BE2C (cell line): Measurements from ENCODE around the gene CYP1A1.

Experiments
- DNase-seq: peaks from one replicate; pipeline ENCODE4 v3.0.0-alpha.2; 2020
- H3K27me3 ChIP-seq: fragments of 250-450 bp; sonication (Bioruptor Pico); 2 replicates; pipeline ENCODE4 v1.5.1; 2020; ENCODE audit warnings: mild to moderate bottlenecking
- H3K36me3 ChIP-seq: fragments of 250-450 bp; sonication (Bioruptor Pico); 2 replicates; pipeline ENCODE4 v1.5.1; 2020; ENCODE audit warnings: mild to moderate bottlenecking
- H3K4me1 ChIP-seq: fragments of 250-450 bp; sonication (Bioruptor Pico); 2 replicates; pipeline ENCODE4 v1.5.1; 2020
- H3K4me3 ChIP-seq: 2 replicates; pipeline ENCODE4 v1.5.1; 2011; ENCODE audit warnings: low read depth, low read length
- H3K9me3 ChIP-seq: fragments of 250-450 bp; sonication (Bioruptor Pico); 2 replicates; pipeline ENCODE4 v1.5.1; 2020
- CTCF ChIP-seq: IDR thresholded peaks from 2 replicates; pipeline ENCODE4 v1.5.1; 2012; ENCODE audit warnings: mild to moderate bottlenecking, low read depth, low read length

The CYP1A1 gene

GRCh38 chr15:74724570-74725224 is 631 bp downstream of the CYP1A1 start:
- no peaks in the 10 kb centered on the region for H3K9me3 ChIP-seq
- H3K4me3 ChIP-seq: no peak overlapping the region
- no peaks in the 10 kb centered on the region for H3K36me3 ChIP-seq
- H3K4me1 ChIP-seq: no peaks in the 10 kb centered on the region
- TF ChIP-seq CTCF: no peak
- peaks cover 21% of the 10 kb centered on the region for H3K27me3 ChIP-seq
- no peak for DNase-seq

- no peaks in the 10 kb centered on the region for H3K9me3 ChIP-seq
- no peak for TF ChIP-seq CTCF
- no peaks in the 10 kb centered on the region for H3K36me3 ChIP-seq
- H3K27me3 ChIP-seq: peaks cover 21% of the 10 kb centered on the region
- H3K4me1 ChIP-seq: no peaks in the 10 kb centered on the region
- H3K4me3 ChIP-seq: no peak overlapping the region
- no peak for DNase-seq
Measured at GRCh38 chr15:74723754-74724334, 1.5 kb downstream of the CYP1A1 start.

GRCh38 chr15:74723187-74723586 is 2.1 kb downstream of the CYP1A1 start:
- Histone ChIP-seq H3K27me3 (peaks cover 21% of the 10 kb centered on the region), H3K4me1 (no peaks in the 10 kb centered on the region)

DNA sequence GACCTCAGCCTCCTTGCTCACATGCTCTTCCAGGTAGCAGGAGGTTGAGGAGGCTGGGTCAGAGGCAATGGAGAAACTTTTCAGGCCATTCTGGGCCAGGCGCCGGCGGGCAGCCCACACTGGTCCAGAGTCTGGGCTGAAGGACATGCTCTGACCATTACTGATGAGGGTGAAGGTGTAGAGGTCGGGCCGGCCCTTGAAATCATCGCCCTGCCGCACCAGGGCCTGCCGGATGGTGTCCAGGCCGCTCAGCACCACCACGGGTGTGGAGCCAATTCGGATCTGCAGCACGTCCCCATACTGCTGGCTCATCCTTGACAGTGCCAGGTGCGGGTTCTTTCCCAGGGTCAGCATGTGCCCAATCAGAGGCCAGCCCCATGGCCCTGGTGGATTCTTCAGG is 2.7 kb downstream of the CYP1A1 start:
- Histone ChIP-seq H3K4me1 (no peaks in the 10 kb centered on the region), H3K9me3 (no peaks in the 10 kb centered on the region), H3K36me3 (no peaks in the 10 kb centered on the region), H3K27me3 (peaks cover 21% of the 10 kb centered on the region), H3K4me3 (no peak overlapping the region)
- no peak for TF ChIP-seq CTCF
- DNase-seq: no peak

More at GRCh38 chr15:74723187-74723586, 2.1 kb downstream of the CYP1A1 start:
- no peak overlapping the region for H3K4me3 ChIP-seq
- no peaks in the 10 kb centered on the region for H3K36me3 ChIP-seq
- DNase-seq: no peak
- H3K9me3 ChIP-seq: no peaks in the 10 kb centered on the region
- no peak for TF ChIP-seq CTCF

- Histone ChIP-seq H3K4me3 (no peak overlapping the region), H3K9me3 (no peaks in the 10 kb centered on the region), H3K27me3 (0 out of 2 replicates have a peak, but pooled peaks cover 2% of the 10 kb centered on the region), H3K36me3 (no peaks in the 10 kb centered on the region), H3K4me1 (no peaks in the 10 kb centered on the region)
- TF ChIP-seq CTCF: no peak
- no peak for DNase-seq
Measured at GRCh38 chr15:74716651-74717050, 8.7 kb downstream of the CYP1A1 start.

GRCh38 chr15:74712311-74712710 is 13.0 kb downstream of the CYP1A1 start:
- Histone ChIP-seq H3K27me3 (peaks cover 31% of the 10 kb centered on the region), H3K4me1 (no peaks in the 10 kb centered on the region), H3K36me3 (no peaks in the 10 kb centered on the region), H3K4me3 (no peak overlapping the region), H3K9me3 (no peaks in the 10 kb centered on the region)
- no peak for TF ChIP-seq CTCF
- DNase-seq: no peak
